Embryonic facial prominence (tissue), 1 donor: ENCODE results near the gene PTGER1.
"Not testable (repeated sequence)": the region's sequence is repeated elsewhere in the genome, so short reads cannot be mapped to it uniquely, and the experiment has no call there.

ENCODE experiments used
- DNase-seq: peaks from one replicate; pipeline ENCODE4 v3.0.0-alpha.2; 2016; ENCODE audit errors: extremely low spot score

Gene PTGER1

GRCh38 chr19:14474827-14475226, 327 bp downstream of the PTGER1 start:
- DNase-seq, result no peak

- DNase-seq, result no peak
These were observed 1.1 kb downstream of the PTGER1 start for GRCh38 chr19:14473978-14474578.

- no peak for DNase-seq
These were observed 1.8 kb downstream of the PTGER1 start for GRCh38 chr19:14473073-14473977.

GRCh38 chr19:14472202-14472938, 2.8 kb downstream of the PTGER1 start:
- no peak for DNase-seq

- no peak for DNase-seq
These were observed 3.5 kb downstream of the PTGER1 start for GRCh38 chr19:14471436-14472187.

GRCh38 chr19:14470031-14470876, 4.9 kb downstream of the PTGER1 start:
- DNase-seq, result no peak

- no peak for DNase-seq
These were observed 7.3 kb downstream of the PTGER1 start for GRCh38 chr19:14467816-14468215.

GRCh38 chr19:14467391-14467790, 7.8 kb downstream of the PTGER1 start:
- no peak for DNase-seq

- DNase-seq, result no peak
These were observed 11.4 kb downstream of the PTGER1 start for GRCh38 chr19:14463747-14464146.

- DNase-seq, result not testable (repeated sequence)
These were observed 12.8 kb downstream of the PTGER1 start for GRCh38 chr19:14462401-14462800.

- no peak for DNase-seq
These were observed 14.2 kb downstream of the PTGER1 start for GRCh38 chr19:14460935-14461334.

GRCh38 chr19:14459703-14460102, 15.5 kb downstream of the PTGER1 start:
- no peak for DNase-seq

GRCh38 chr19:14452303-14452702, 22.9 kb downstream of the PTGER1 start:
- DNase-seq, result not testable (repeated sequence)

- DNase-seq, result no peak
These were observed 24.3 kb downstream of the PTGER1 start for GRCh38 chr19:14450876-14451275.

- DNase-seq, result no peak
These were observed 24.8 kb downstream of the PTGER1 start for GRCh38 chr19:14450168-14450874.

GRCh38 chr19:14449321-14449720, 25.8 kb downstream of the PTGER1 start:
- DNase-seq, result no peak

GRCh38 chr19:14446336-14447036, 28.7 kb downstream of the PTGER1 start:
- no peak for DNase-seq

GRCh38 chr19:14443632-14444216, 31.4 kb downstream of the PTGER1 start:
- DNase-seq, result no peak
